H1 (cell line): Measurements from ENCODE around the gene WNT3A. TPM values are rescaled to one million over a fixed set of nuclear protein-coding genes. Genes with fewer than 3 reads are reported as not detected.

ENCODE experiments used
- CTCF ChIA-PET: fragments of 300-600 bp; sonication (Branson Sonifier 250); formaldehyde crosslinking; loops from one replicate; lab custom pipeline; 2021; ENCODE audit not compliant: partially characterized antibody; lab: Charles Lee
- POLR2A ChIA-PET: fragments of 300-600 bp; sonication (Branson Sonifier 250); formaldehyde crosslinking; loops from one replicate; lab custom pipeline; 2021; ENCODE audit warnings: inconsistent platforms; ENCODE audit not compliant: partially characterized antibody; lab: Charles Lee
- DNase-seq, 2 experiments: peaks; one replicate each; pipeline versions ENCODE4 v3.0.0 to v3.0.0-alpha.2; 2010 to 2022; ENCODE audit warnings: low spot score in 2 of 2, low read depth in 1 of 2, mixed read lengths in 1 of 2
- FAIRE-seq: peaks from 2 replicates; lab custom pipeline; 2011; peaks lifted over from hg19 to GRCh38; lab: Jason Lieb, UNC
- H2AFZ ChIP-seq: 2 replicates; pipeline ENCODE4 v1.8.1; 2012; ENCODE audit warnings: low read length, inconsistent platforms
- H2AK5ac ChIP-seq: 2 replicates; pipeline ENCODE4 v1.6.1; 2013; ENCODE audit warnings: low read depth, low read length
- H2BK120ac ChIP-seq: replicated peaks from 2 replicates; pipeline ENCODE3; 2013; ENCODE audit warnings: low read depth, low read length, inconsistent platforms
- H2BK12ac ChIP-seq: 2 replicates; pipeline ENCODE4 v1.6.1; 2013; ENCODE audit warnings: low read depth, low read length
- H2BK15ac ChIP-seq: 2 replicates; pipeline ENCODE4 v1.6.1; 2013; ENCODE audit warnings: low read length
- H2BK20ac ChIP-seq: 2 replicates; pipeline ENCODE4 v1.6.1; 2013; ENCODE audit warnings: low read length
- H2BK5ac ChIP-seq: 2 replicates; pipeline ENCODE4 v1.6.1; 2013; ENCODE audit warnings: low read depth, low read length
- H3K14ac ChIP-seq: 2 replicates; pipeline ENCODE4 v1.6.1; 2013; ENCODE audit warnings: inconsistent platforms; ENCODE audit not compliant: insufficient read length
- H3K18ac ChIP-seq: 2 replicates; pipeline ENCODE4 v1.6.1; 2013; ENCODE audit warnings: low read length; ENCODE audit errors: extremely low read depth
- H3K23ac ChIP-seq: 2 replicates; pipeline ENCODE4 v1.6.1; 2013; ENCODE audit warnings: inconsistent platforms; ENCODE audit not compliant: insufficient read length
- H3K23me2 ChIP-seq: 2 replicates; pipeline ENCODE4 v1.6.1; 2013; ENCODE audit warnings: low read depth, low read length
- H3K27ac ChIP-seq: 2 replicates; pipeline ENCODE4 v1.6.1; 2011; ENCODE audit warnings: low read depth, low read length, inconsistent platforms
- H3K27me3 ChIP-seq, 4 experiments: replicated peaks in 1 of 4; 1 replicate in 1 of 4; 2 replicates in 3 of 4; pipeline versions ENCODE4 v1.6.1 to v1.8.1; 2011 to 2013; ENCODE audit warnings: low read length in 3 of 4, mild to moderate bottlenecking in 3 of 4, inconsistent platforms in 2 of 4, mixed read lengths in 2 of 4, moderate library complexity in 1 of 4; ENCODE audit not compliant: control insufficient read depth in 3 of 4, insufficient read depth in 3 of 4; ENCODE audit errors: extremely low read depth in 1 of 4
- H3K36me3 ChIP-seq, 4 experiments: 2 replicates each; pipeline versions ENCODE4 v1.6.1 to v1.8.1; 2011 to 2013; ENCODE audit warnings: mild to moderate bottlenecking in 4 of 4, low read length in 3 of 4, moderate library complexity in 2 of 4, control low read depth in 1 of 4, inconsistent platforms in 1 of 4; ENCODE audit not compliant: insufficient read depth in 4 of 4, control insufficient read depth in 2 of 4
- H3K4ac ChIP-seq: replicated peaks from 2 replicates; pipeline ENCODE3; 2013; ENCODE audit warnings: low read length, low read depth, mixed read lengths, inconsistent platforms; ENCODE audit not compliant: insufficient read length
- H3K4me1 ChIP-seq, 4 experiments: replicated peaks in 1 of 4; 1 replicate in 1 of 4; 2 replicates in 3 of 4; pipeline versions ENCODE4 v1.6.1 to v1.8.1; 2011 to 2013; ENCODE audit warnings: low read length in 3 of 4, inconsistent platforms in 2 of 4, mixed read lengths in 1 of 4; ENCODE audit not compliant: insufficient read depth in 4 of 4, control insufficient read depth in 3 of 4
- H3K4me2 ChIP-seq, 2 experiments: 2 replicates each; pipeline versions ENCODE4 v1.6.1 to v1.8.1; 2011 to 2013; ENCODE audit warnings: low read depth in 2 of 2, low read length in 2 of 2, control low read depth in 1 of 2, inconsistent platforms in 1 of 2, mild to moderate bottlenecking in 1 of 2; ENCODE audit not compliant: insufficient read depth in 1 of 2
- H3K4me3 ChIP-seq, 4 experiments: fragments of 200-600, 300-600 bp in 1 of 4; sonication (generic), shearing (Covaris generic), sonication (Bioruptor Twin) in 1 of 4; 2 replicates each; pipeline versions ENCODE4 v1.5.1 to v1.8.1; 2011 to 2016; ENCODE audit warnings: low read length in 4 of 4, low read depth in 3 of 4, control low read depth in 2 of 4, inconsistent platforms in 2 of 4, mild to moderate bottlenecking in 2 of 4, mixed read lengths in 1 of 4, moderate library complexity in 1 of 4; ENCODE audit not compliant: insufficient read depth in 2 of 4; ENCODE audit errors: extremely low read depth in 1 of 4
- H3K56ac ChIP-seq: replicated peaks from 2 replicates; pipeline ENCODE3; 2013; ENCODE audit warnings: low read depth, mild to moderate bottlenecking, mixed read lengths, low read length, inconsistent platforms; ENCODE audit not compliant: insufficient read length
- H3K79me1 ChIP-seq: 2 replicates; pipeline ENCODE4 v1.6.1; 2013; ENCODE audit warnings: low read depth, low read length, control low read depth
- H3K79me2 ChIP-seq, 2 experiments: 2 replicates each; pipeline versions ENCODE4 v1.6.1 to v1.8.1; 2012 to 2013; ENCODE audit warnings: low read length in 2 of 2, mild to moderate bottlenecking in 2 of 2, inconsistent platforms in 1 of 2; ENCODE audit not compliant: insufficient read depth in 2 of 2, control insufficient read depth in 1 of 2
- H3K9ac ChIP-seq, 4 experiments: replicated peaks in 1 of 4; 1 replicate in 1 of 4; 2 replicates in 3 of 4; pipeline versions ENCODE4 v1.6.1 to v1.8.1; 2011 to 2013; ENCODE audit warnings: low read depth in 3 of 4, low read length in 3 of 4, control low read depth in 2 of 4, mild to moderate bottlenecking in 2 of 4, moderate library complexity in 2 of 4, inconsistent platforms in 1 of 4; ENCODE audit errors: extremely low read depth in 1 of 4
- H3K9me3 ChIP-seq, 2 experiments: 2 replicates each; pipeline versions ENCODE4 v1.6.1 to v1.8.1; 2012 to 2013; ENCODE audit warnings: mild to moderate bottlenecking in 2 of 2, moderate library complexity in 2 of 2, control low read depth in 1 of 2, inconsistent platforms in 1 of 2, low read depth in 1 of 2, low read length in 1 of 2, mixed read lengths in 1 of 2; ENCODE audit not compliant: insufficient read depth in 2 of 2
- H4K20me1 ChIP-seq, 2 experiments: replicated peaks in 1 of 2; 2 replicates each; pipeline versions ENCODE3 to v1.8.1; 2011 to 2013; ENCODE audit warnings: inconsistent platforms in 2 of 2, low read length in 2 of 2, mild to moderate bottlenecking in 1 of 2; ENCODE audit not compliant: insufficient read depth in 2 of 2, control insufficient read depth in 1 of 2
- H4K5ac ChIP-seq: 2 replicates; pipeline ENCODE4 v1.6.1; 2013; ENCODE audit warnings: low read length, low read depth, mixed read lengths, inconsistent platforms; ENCODE audit not compliant: insufficient read length
- H4K8ac ChIP-seq: 2 replicates; pipeline ENCODE4 v1.8.0; 2013; ENCODE audit warnings: mild to moderate bottlenecking, moderate library complexity, low read length, inconsistent platforms; ENCODE audit not compliant: insufficient read depth; ENCODE audit errors: extremely low read depth
- H4K91ac ChIP-seq: replicated peaks from 2 replicates; pipeline ENCODE3; 2013; ENCODE audit warnings: low read length, mixed read lengths, inconsistent platforms; ENCODE audit not compliant: insufficient read length
- BCL11A ChIP-seq, 2 experiments: IDR thresholded peaks; one replicate each; pipeline ENCODE4 v1.6.1; 2011; ENCODE audit warnings: low read depth in 2 of 2, low read length in 2 of 2, mild to moderate bottlenecking in 2 of 2
- BRCA1 ChIP-seq: IDR thresholded peaks from 2 replicates; pipeline ENCODE4 v1.6.1; 2012; ENCODE audit warnings: low read depth, low read length, improper control_type of control experiment
- CHD2 ChIP-seq: IDR thresholded peaks from 2 replicates; pipeline ENCODE4 v1.6.1; 2012; ENCODE audit warnings: low read length, improper control_type of control experiment
- EZH2 ChIP-seq: fragments of 200-600 bp; sonication (generic); IDR thresholded peaks from 2 replicates; pipeline ENCODE4 v1.7.1; 2012; ENCODE audit warnings: low read depth, mild to moderate bottlenecking, moderate library complexity, low read length, inconsistent platforms; ENCODE audit not compliant: severe bottlenecking
- HDAC6 ChIP-seq: IDR thresholded peaks from one replicate; pipeline ENCODE4 v1.7.1; 2012; ENCODE audit warnings: low read depth, mild to moderate bottlenecking, inconsistent platforms, low read length, moderate library complexity
- JUND ChIP-seq: IDR thresholded peaks from 2 replicates; pipeline ENCODE4 v1.6.1; 2011; ENCODE audit warnings: mild to moderate bottlenecking, improper control_type of control experiment, low read length
- KDM5A ChIP-seq: fragments of 200-600 bp; IDR thresholded peaks from 2 replicates; pipeline ENCODE4 v1.7.1; 2012; ENCODE audit warnings: mild to moderate bottlenecking, low read length, inconsistent platforms, mixed read lengths
- RNF2 ChIP-seq: fragments of 200-900, 300-1000 bp; sonication (generic); IDR thresholded peaks from 2 replicates; pipeline ENCODE4 v1.7.1; 2016; ENCODE audit warnings: borderline replicate concordance, low read depth, mild to moderate bottlenecking, antibody characterized with exemption, low read length; ENCODE audit not compliant: poor library complexity, severe bottlenecking; ENCODE audit errors: missing control alignments
- TAF1 ChIP-seq: IDR thresholded peaks from 2 replicates; pipeline ENCODE4 v1.6.1; 2011; ENCODE audit warnings: mild to moderate bottlenecking, low read depth, low read length
- WGBS, 2 experiments: shearing (Covaris generic) in 1 of 2; methylation state at CpG; one replicate each; pipeline versions ENCODE4 v1.1.6 to v1.1.7; 2013 to 2015; ENCODE audit warnings: low lambda C conversion rate in 2 of 2, mixed read lengths in 2 of 2, inconsistent platforms in 1 of 2, low coverage in 1 of 2, missing lambda C conversion rate in 1 of 2; ENCODE audit not compliant: insufficient replicate concordance in 2 of 2, insufficient coverage in 1 of 2, insufficient read length in 1 of 2; ENCODE audit errors: extremely low coverage in 1 of 2, missing lambda C conversion rate in 1 of 2; 5-methylcytosine and 5-hydroxymethylcytosine counted together
- polyA plus RNA-seq, 7 experiments: library from polyadenylated mRNA; depleted of rRNA in 3 of 7; stranded (reverse) in 5 of 7; unstranded in 2 of 7; fragments of >200 nt in 5 of 7; fragments of 200-250 nt in 2 of 7; gene quantifications; 1 replicate in 5 of 7; 2 replicates in 1 of 7; 4 replicates in 1 of 7; pipeline versions ENCODE4 v1.2.1 to v1.2.3, GENCODE V29; 2011 to 2013; ENCODE audit warnings: missing spikeins in 2 of 7, mixed read lengths in 2 of 7
- total RNA-seq: library from RNA; stranded (reverse); fragmentation: NEBNext Ultra II Directional; extraction: Animal tissue kit (Norgen Biotek cat#: 25700); gene quantifications from 2 replicates; pipeline ENCODE4 v1.2.1, GENCODE V29; 2021
- TF ChIP-seq, protein P1 (sequence below): IDR thresholded peaks from 2 replicates; pipeline ENCODE4 v1.6.1; 2012; ENCODE audit warnings: inconsistent platforms

WNT3A gene
- total and polyA plus RNA-seq, 2 of the 8 experiments (the other 6 are each of a cell fraction or from before 2014, with no cell fraction given), result 0.08 to 0.19 TPM

DNA sequence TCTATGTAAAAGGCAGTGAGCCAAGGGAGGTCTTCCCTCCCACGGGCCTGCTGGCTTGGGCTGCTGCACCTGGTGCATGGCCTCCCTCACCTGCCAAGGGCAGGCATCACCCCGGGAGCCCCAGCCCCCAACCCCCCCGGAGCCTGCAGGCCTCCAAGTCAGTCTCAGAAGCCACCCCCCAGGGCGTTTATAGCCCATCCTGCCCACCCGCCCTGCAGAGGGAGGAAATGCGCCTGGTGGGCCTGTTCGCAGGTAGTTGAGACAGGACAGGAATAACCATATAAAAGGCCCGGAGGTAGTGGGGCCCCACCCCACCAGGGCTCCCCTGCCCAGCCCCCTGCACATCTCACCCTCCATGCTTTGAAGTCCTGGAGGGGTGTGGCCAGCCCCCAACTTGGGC is 57.5 kb downstream of the WNT3A start:
- Histone ChIP-seq H4K8ac (no peak overlapping the region), H3K9ac (no peak overlapping the region), H3K36me3 (no peaks in the 10 kb centered on the region), H4K5ac (no peak overlapping the region), H3K27me3 (peaks cover 22 to 76% (median 68%) of the 10 kb centered on the region in 4 experiments), H4K91ac (no peak overlapping the region), H3K4me3 (no peak overlapping the region), H3K18ac (no peak overlapping the region), H3K14ac (no peak overlapping the region), H3K4me2 (no peak overlapping the region), H2BK12ac (no peak overlapping the region), H2BK120ac (no peak overlapping the region), H2BK5ac (no peak overlapping the region), H2BK20ac (no peak overlapping the region), H4K20me1 (peaks cover 0 to 3% of the 10 kb centered on the region in 2 experiments), H3K23me2 (peaks cover 7% of the 10 kb centered on the region; the same call in 1 of the 2 replicates), H2AK5ac (no peak overlapping the region), H3K56ac (no peak overlapping the region), H3K23ac (no peak overlapping the region), H3K79me1 (no peaks in the 10 kb centered on the region), H2AFZ (no peak overlapping the region), H3K4me1 (peaks cover 0 to 7% (median 0%) of the 10 kb centered on the region in 4 experiments; a peak in 2 of 7 replicates), H3K9me3 (no peaks in the 10 kb centered on the region), H3K27ac (no peak overlapping the region), H3K79me2 (no peaks in the 10 kb centered on the region), H2BK15ac (no peak overlapping the region), H3K4ac (no peak overlapping the region)
- DNase-seq (no peak), FAIRE-seq (no peak)
- POLR2A ChIA-PET, result no interaction called here
- TF ChIP-seq EZH2 (no peak), HDAC6 (no peak), BCL11A (IDR thresholded peaks at IDR 0.05; ENCODE audit: low read depth in 2 of 2, low read length in 2 of 2) (no peak), CHD2 (no peak), KDM5A (no peak), BRCA1 (no peak), JUND (no peak), RNF2 (no peak), TAF1 (no peak)
- TF ChIP-seq, protein P1, sequence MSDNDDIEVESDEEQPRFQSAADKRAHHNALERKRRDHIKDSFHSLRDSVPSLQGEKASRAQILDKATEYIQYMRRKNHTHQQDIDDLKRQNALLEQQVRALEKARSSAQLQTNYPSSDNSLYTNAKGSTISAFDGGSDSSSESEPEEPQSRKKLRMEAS, result no peak
- CTCF ChIA-PET, result interaction anchor here (0.6 to 14.1 kb wide), 3 partner anchors 10 to 122 kb away, joined by 3 to 197 read pairs (median 7); partner anchors contain the start of gene WNT3A
- 62% methylated on average over 5 of the region's 8 CpGs; no CpG with 5 or more reads in 1 of the 2 experiments for WGBS, 2 experiments
